Measurements from ENCODE around the gene SLC2A4RG.

DNA sequence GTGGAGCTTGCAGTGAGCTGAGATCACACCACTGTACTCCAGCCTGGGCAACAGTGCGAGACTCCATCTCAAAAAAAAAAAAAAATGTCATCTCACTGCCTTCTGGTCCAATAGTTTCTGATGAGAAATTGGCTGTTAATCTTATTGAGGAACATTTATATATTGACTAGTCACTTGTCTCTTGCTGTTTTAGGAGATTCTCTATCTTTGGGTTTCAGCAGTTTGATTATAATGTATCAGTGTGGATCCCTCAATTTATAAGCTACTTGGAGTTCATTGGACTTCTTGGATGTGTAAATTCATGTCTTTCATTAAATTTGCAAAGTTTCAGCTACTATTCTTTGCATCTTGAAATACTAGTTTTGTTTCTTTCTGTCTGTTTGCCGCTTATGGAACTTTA, 20.6 kb upstream of the SLC2A4RG start:
- no peak for TF ChIP-seq POLR2A (IDR thresholded peaks at IDR 0.05)
- TF ChIP-seq, protein P1, sequence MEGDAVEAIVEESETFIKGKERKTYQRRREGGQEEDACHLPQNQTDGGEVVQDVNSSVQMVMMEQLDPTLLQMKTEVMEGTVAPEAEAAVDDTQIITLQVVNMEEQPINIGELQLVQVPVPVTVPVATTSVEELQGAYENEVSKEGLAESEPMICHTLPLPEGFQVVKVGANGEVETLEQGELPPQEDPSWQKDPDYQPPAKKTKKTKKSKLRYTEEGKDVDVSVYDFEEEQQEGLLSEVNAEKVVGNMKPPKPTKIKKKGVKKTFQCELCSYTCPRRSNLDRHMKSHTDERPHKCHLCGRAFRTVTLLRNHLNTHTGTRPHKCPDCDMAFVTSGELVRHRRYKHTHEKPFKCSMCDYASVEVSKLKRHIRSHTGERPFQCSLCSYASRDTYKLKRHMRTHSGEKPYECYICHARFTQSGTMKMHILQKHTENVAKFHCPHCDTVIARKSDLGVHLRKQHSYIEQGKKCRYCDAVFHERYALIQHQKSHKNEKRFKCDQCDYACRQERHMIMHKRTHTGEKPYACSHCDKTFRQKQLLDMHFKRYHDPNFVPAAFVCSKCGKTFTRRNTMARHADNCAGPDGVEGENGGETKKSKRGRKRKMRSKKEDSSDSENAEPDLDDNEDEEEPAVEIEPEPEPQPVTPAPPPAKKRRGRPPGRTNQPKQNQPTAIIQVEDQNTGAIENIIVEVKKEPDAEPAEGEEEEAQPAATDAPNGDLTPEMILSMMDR (IDR thresholded peaks at IDR 0.05) = no peak
- no peak for TF ChIP-seq EP300 (IDR thresholded peaks at IDR 0.05)
- TF ChIP-seq POLR2AphosphoS5 (IDR thresholded peaks at IDR 0.05) = no peak
